Lower leg skin (tissue), 4 donors: ENCODE data around the gene CD93. TPM values are rescaled to one million over a fixed set of nuclear protein-coding genes. Genes with fewer than 3 reads are reported as not detected.

Source experiments
- DNase-seq, 2 donors: peaks; one replicate each; pipeline ENCODE4 v3.0.0-alpha.2; 2019; ENCODE audit warnings: low spot score in 2 of 2
- H3K4me3 ChIP-seq: fragments of 200-600 bp; sonication (generic); 2 replicates; pipeline ENCODE4 v1.5.1; 2017; ENCODE audit warnings: mild to moderate bottlenecking, low read depth; ENCODE audit not compliant: poor library complexity, severe bottlenecking
- CTCF ChIP-seq, 3 donors: fragments of 450-650 bp; IDR thresholded peaks; one replicate each; pipeline ENCODE4 v1.5.1; 2016; ENCODE audit warnings: antibody characterized with exemption in 3 of 3, mild to moderate bottlenecking in 3 of 3, moderate library complexity in 2 of 3
- POLR2A ChIP-seq, 2 donors: fragments of 450-650 bp; IDR thresholded peaks; one replicate each; pipeline ENCODE4 v1.6.1; 2016 to 2017; ENCODE audit warnings: antibody characterized with exemption in 2 of 2, mild to moderate bottlenecking in 1 of 2, moderate library complexity in 1 of 2
- WGBS, 2 donors: methylation state at CpG; one replicate each; pipeline ENCODE4 v1.1.5; 2018; 5-methylcytosine and 5-hydroxymethylcytosine counted together
- intact Hi-C: fragments of 100-400 bp; cut with DNase I; formaldehyde crosslinking; loops from one replicate; pipeline ENCODE4 v1.15.0; 2023; ENCODE audit warnings: low total_unique reads
- total RNA-seq, 4 donors: library from RNA; depleted of rRNA; stranded (reverse); fragments of >200 nt; gene quantifications; one replicate each; pipeline ENCODE4 v1.1.0, GENCODE V29; 2016

Gene CD93
- total RNA-seq, 4 donors from 2014 or later, result 12.6 to 44.3 (median 18.2) TPM

GRCh38 chr20:23039885-23040508 lies 46.1 kb downstream of the CD93 start:
- TF ChIP-seq CTCF (IDR thresholded peaks at IDR 0.05) (no peak), POLR2A (IDR thresholded peaks at IDR 0.05) (no peak)
- H3K4me3 ChIP-seq, result no peak overlapping the region

GRCh38 chr20:23039136-23039875 lies 46.8 kb downstream of the CD93 start:
- intact Hi-C loops, result no loop called here
- WGBS, 2 donors, result 75 to 78% methylated on average over 5 of the region's 5 CpGs
- TF ChIP-seq CTCF (IDR thresholded peaks at IDR 0.05) (no peak), POLR2A (IDR thresholded peaks at IDR 0.05) (no peak)

More at GRCh38 chr20:23039885-23040508, 46.1 kb downstream of the CD93 start:
- 66 to 74% methylated on average over 3 of the region's 3 CpGs for WGBS, 2 donors
- intact Hi-C loops, result loop anchor here (10.0 kb wide), 1 partner anchor 345 kb away; no protein-coding TSS in a partner anchor
- DNase-seq, result peak in 1 of 2 donors; percentile 63

GRCh38 chr20:23037017-23037481 lies 49.1 kb downstream of the CD93 start:
- DNase-seq, result peak in 1 of 2 donors; percentile 80
- no peak for TF ChIP-seq CTCF (IDR thresholded peaks at IDR 0.05)
- no peak for TF ChIP-seq POLR2A (IDR thresholded peaks at IDR 0.05)
- no peak overlapping the region for H3K4me3 ChIP-seq
- intact Hi-C loops, result no loop called here
- 27 to 30% methylated on average over 3 of the region's 3 CpGs for WGBS, 2 donors

More at GRCh38 chr20:23039136-23039875, 46.8 kb downstream of the CD93 start:
- H3K4me3 ChIP-seq, result no peak overlapping the region
- no peak for DNase-seq

GRCh38 chr20:23036371-23036770 lies 49.8 kb downstream of the CD93 start:
- no peak for TF ChIP-seq POLR2A (IDR thresholded peaks at IDR 0.05)
- TF ChIP-seq CTCF (IDR thresholded peaks at IDR 0.05), result no peak
- WGBS, 2 donors, result 96 to 98% methylated on average over 11 of the region's 11 CpGs
- intact Hi-C loops, result no loop called here
- no peak overlapping the region for H3K4me3 ChIP-seq
- DNase-seq, result peak in 1 of 2 donors; percentile 40

GRCh38 chr20:23035731-23036130 lies 50.4 kb downstream of the CD93 start:
- WGBS, 2 donors, result 87 to 94% methylated on average over 33 to 41 of the region's 41 CpGs
- DNase-seq, result peak in 1 of 2 donors; percentile 76
- TF ChIP-seq CTCF (IDR thresholded peaks at IDR 0.05), result no peak
- no peak for TF ChIP-seq POLR2A (IDR thresholded peaks at IDR 0.05)
- intact Hi-C loops, result no loop called here
- H3K4me3 ChIP-seq, result no peak overlapping the region
